Suprapubic skin (tissue), 4 donors: ENCODE results near the gene ABHD17A. TPM values are rescaled to one million over a fixed set of nuclear protein-coding genes. Genes with fewer than 3 reads are reported as not detected.

ENCODE experiments used
- DNase-seq, 2 donors: peaks; one replicate each; pipeline ENCODE4 v3.0.0-alpha.2; 2019; ENCODE audit warnings: low spot score in 2 of 2
- H3K27ac ChIP-seq: fragments of 200-600 bp; sonication (generic); one replicate; pipeline ENCODE4 v1.5.1; 2019
- H3K27me3 ChIP-seq: fragments of 200-600 bp; sonication (generic); one replicate; pipeline ENCODE4 v1.5.1; 2019
- H3K36me3 ChIP-seq: fragments of 200-600 bp; sonication (generic); one replicate; pipeline ENCODE4 v1.5.1; 2019
- H3K4me1 ChIP-seq: fragments of 200-600 bp; sonication (generic); one replicate; pipeline ENCODE4 v1.5.1; 2019
- H3K4me3 ChIP-seq: fragments of 200-600 bp; sonication (generic); one replicate; pipeline ENCODE4 v1.5.1; 2019; ENCODE audit warnings: mild to moderate bottlenecking
- H3K9me3 ChIP-seq: fragments of 200-600 bp; sonication (generic); one replicate; pipeline ENCODE4 v1.5.1; 2019
- EP300 ChIP-seq: sonication (generic); formaldehyde crosslinking; IDR thresholded peaks from one replicate; pipeline ENCODE4 v1.6.1; 2017; ENCODE audit warnings: antibody characterized with exemption
- POLR2A ChIP-seq, 2 donors: fragments of 450-650 bp; IDR thresholded peaks; one replicate each; pipeline ENCODE4 v1.6.1; 2017; ENCODE audit warnings: antibody characterized with exemption in 2 of 2, mild to moderate bottlenecking in 2 of 2, moderate library complexity in 2 of 2
- POLR2AphosphoS5 ChIP-seq, 3 donors: sonication (generic); formaldehyde crosslinking; IDR thresholded peaks; one replicate each; pipeline ENCODE4 v1.6.1; 2017; ENCODE audit warnings: antibody characterized with exemption in 3 of 3
- WGBS: methylation state at CpG from one replicate; pipeline ENCODE4 v1.1.5; 2018; 5-methylcytosine and 5-hydroxymethylcytosine counted together
- total RNA-seq, 4 donors: library from RNA; depleted of rRNA; stranded (reverse); fragments of >200 nt; gene quantifications; one replicate each; pipeline ENCODE4 v1.1.0, GENCODE V29; 2016
- TF ChIP-seq, protein P1 (sequence below), 2 donors: fragments of 200-600 bp in 1 of 2; fragments of 450-650 bp in 1 of 2; sonication (generic) in 1 of 2; IDR thresholded peaks; one replicate each; pipeline ENCODE4 v1.5.1; 2016 to 2019; ENCODE audit warnings: antibody characterized with exemption in 2 of 2, mild to moderate bottlenecking in 1 of 2, moderate library complexity in 1 of 2

Gene ABHD17A
- total RNA-seq, 4 donors from 2014 or later: 82.3 to 120 (median 110) TPM

DNA sequence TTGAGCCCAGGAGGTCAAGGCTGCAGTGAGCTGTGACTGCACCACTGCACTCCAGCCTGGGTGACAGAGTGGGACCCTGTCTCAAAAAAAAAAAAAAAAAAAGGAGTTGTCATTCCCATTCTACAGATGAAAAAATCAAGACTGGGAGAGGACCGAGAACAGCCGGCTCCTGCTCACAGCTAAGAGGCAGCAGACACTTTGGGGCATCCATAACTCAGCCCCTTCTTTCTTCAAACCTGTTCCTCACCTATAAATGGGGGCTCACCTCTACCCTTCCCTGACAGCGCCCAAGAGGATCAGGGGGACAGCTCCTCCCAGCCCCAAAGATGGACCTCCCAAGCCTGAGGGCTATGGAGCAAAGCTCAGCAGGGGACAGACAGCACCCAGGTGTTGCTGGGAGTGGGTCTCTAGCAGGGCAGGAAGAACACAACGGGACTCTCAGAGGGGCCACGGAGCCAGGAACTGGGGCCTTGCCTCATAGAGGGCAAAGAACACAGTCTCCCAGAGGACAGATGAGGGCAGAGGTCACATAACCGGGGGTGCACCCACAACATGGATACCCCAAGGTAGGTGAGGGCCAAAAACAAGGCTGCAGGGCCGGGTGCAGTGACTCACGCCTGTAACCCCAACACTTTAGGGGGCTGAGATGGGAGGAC lies 18.5 kb downstream of the ABHD17A start:
- H3K27me3 ChIP-seq: no peaks in the 10 kb centered on the region
- WGBS: 92% methylated on average over 7 of the region's 8 CpGs
- TF ChIP-seq POLR2AphosphoS5 (IDR thresholded peaks at IDR 0.05) (no peak), POLR2A (IDR thresholded peaks at IDR 0.05) (no peak), EP300 (no peak)
- TF ChIP-seq, protein P1, sequence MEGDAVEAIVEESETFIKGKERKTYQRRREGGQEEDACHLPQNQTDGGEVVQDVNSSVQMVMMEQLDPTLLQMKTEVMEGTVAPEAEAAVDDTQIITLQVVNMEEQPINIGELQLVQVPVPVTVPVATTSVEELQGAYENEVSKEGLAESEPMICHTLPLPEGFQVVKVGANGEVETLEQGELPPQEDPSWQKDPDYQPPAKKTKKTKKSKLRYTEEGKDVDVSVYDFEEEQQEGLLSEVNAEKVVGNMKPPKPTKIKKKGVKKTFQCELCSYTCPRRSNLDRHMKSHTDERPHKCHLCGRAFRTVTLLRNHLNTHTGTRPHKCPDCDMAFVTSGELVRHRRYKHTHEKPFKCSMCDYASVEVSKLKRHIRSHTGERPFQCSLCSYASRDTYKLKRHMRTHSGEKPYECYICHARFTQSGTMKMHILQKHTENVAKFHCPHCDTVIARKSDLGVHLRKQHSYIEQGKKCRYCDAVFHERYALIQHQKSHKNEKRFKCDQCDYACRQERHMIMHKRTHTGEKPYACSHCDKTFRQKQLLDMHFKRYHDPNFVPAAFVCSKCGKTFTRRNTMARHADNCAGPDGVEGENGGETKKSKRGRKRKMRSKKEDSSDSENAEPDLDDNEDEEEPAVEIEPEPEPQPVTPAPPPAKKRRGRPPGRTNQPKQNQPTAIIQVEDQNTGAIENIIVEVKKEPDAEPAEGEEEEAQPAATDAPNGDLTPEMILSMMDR (IDR thresholded peaks at IDR 0.05): no peak
- H3K36me3 ChIP-seq: peaks cover 2% of the 10 kb centered on the region
- H3K4me3 ChIP-seq: no peak overlapping the region
- H3K9me3 ChIP-seq: no peaks in the 10 kb centered on the region
- DNase-seq: no peak
- H3K27ac ChIP-seq: no peak overlapping the region
- H3K4me1 ChIP-seq: peaks cover 24% of the 10 kb centered on the region

DNA sequence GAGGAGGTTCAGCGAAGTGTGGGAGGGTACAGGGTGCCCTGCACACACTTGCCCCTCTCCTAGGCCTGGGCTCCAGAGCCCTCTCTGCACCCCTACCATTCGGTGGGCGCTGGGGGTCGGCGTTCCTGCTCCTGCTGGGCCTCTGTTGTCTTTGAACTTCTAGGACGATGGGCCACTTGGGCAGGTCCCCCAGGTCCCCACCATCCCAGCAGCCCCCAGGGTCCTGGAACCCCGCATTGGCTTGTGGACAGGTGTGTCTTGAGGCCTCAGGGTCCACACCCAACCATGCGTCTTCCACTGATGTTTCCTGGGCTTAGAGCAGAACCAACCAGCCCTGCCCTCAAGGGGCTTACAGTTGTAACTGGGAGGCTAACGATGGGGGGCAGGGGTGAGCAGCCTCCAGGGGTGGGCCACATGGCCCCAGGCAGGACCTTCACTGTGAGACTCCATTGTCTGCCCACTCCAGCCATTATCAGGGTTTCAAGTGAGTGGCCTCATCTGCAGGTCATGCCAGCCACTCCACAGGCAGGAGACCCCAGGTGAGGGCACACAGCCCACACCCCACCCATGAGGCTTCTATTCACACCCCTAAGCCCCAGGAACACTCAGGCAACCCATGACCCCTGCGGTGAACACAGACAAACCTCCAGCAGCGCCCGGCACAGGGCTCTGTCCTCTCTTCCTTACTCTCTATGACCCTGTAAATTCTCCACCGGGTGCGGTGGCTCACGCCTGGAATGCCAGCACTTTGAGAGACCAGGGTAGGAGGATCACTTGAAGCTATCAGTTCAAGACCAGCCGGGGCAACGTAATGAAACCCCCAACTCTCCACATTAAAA lies 19.9 kb downstream of the ABHD17A start:
- H3K27ac ChIP-seq: peak overlapping the region; percentile 93
- no peaks in the 10 kb centered on the region for H3K27me3 ChIP-seq
- peak overlapping the region; percentile 91 for H3K4me3 ChIP-seq
- H3K9me3 ChIP-seq: no peaks in the 10 kb centered on the region
- peak in 1 of 2 donors; percentile 71 for DNase-seq
- H3K36me3 ChIP-seq: no peaks in the 10 kb centered on the region
- 85% methylated on average over 16 of the region's 17 CpGs for WGBS
- H3K4me1 ChIP-seq: peaks cover 35% of the 10 kb centered on the region
- TF ChIP-seq POLR2AphosphoS5 (IDR thresholded peaks at IDR 0.05): no peak

DNA sequence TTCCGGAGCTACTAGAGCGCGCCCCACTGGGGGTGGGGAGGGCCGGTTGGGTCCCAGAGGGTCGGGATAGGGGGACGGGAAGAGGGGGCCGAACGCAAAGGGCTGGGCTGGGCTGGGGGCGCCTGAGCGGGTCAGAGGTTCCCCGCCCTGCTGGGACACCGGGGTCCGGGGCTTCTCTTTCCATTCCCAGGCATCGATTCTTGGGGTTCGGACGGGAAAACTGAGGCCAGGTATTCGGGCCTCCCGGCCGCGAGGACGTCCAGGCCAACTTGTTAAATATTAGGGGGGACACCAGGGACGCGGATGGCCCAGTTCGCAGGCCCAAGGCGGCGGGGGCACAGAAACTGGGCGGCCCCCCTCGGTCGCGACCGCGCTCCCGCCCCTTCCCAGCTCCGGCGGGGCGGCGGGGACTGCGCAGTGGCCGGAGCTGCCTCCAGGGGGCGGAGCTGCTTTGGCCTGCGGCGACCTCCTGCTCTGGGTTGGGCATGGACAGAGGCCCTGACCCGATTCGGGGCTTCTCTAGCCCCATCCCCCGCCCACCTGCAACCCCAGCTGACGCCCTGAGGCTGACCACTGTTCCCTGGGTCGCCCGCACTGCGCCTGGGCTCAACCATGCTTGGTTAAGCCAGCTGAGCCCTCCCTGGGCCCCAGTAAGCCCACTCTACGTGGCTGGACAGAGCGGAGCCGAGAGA lies 20.7 kb downstream of the ABHD17A start:
- Histone ChIP-seq H3K4me1 (peaks cover 42% of the 10 kb centered on the region), H3K27me3 (no peaks in the 10 kb centered on the region), H3K36me3 (no peaks in the 10 kb centered on the region), H3K9me3 (no peaks in the 10 kb centered on the region), H3K4me3 (peak overlapping the region; percentile 91), H3K27ac (peak overlapping the region; percentile 93)
- 0% methylated on average over 18 of the region's 52 CpGs for WGBS
- DNase-seq: peak in 1 of 2 donors; percentile 84
- TF ChIP-seq EP300 (no peak), POLR2AphosphoS5 (IDR thresholded peaks at IDR 0.05) (no peak), POLR2A (IDR thresholded peaks at IDR 0.05) (no peak)
- TF ChIP-seq, protein P1 (IDR thresholded peaks at IDR 0.05): peak; percentile 57 to 81

DNA sequence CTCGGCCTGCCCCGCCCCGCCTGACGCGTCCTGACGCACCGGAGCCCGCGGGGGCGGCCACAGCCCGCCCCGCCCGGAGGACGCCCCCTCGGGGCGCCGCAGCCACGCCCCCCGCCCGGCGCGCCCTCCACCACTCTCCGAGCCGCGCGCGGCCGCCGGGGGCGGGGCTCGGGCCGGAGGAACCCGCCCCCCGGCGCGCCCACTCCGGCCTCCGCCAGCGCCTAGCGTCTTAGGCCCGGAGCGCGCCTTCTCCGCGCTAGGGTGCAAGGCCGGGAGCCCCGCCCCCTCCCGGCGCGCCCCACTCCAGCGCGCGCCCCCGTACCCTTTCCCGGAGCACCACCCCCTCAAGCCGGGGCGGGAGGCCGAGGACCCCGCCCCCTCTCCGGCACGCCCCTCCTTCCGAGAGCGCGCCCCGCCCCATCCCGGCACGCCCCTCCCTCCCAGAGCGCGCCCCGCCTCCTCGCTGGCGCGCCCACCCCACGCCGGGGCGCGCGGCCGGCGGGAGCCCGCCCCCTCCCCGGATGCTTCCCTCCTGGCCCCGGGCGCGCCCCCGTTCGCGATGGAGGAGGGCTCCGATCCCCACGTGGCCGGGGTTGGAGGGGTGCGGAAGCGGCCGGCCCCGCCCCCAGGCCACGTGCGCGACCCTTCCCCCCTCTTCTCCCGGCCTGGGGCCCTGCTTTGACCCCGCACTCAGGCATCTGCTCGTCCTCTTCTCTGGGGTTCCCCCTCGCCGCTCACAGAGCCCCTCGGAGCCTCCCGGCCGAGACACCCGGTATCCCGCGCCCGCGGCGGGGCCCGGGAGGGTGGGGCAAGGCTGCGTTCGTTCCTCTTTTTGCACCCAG lies 21.4 kb downstream of the ABHD17A start:
- H3K36me3 ChIP-seq: no peaks in the 10 kb centered on the region
- peak overlapping the region; percentile 91 for H3K4me3 ChIP-seq
- 5% methylated on average over 4 of the region's 115 CpGs for whole genome bisulfite sequencing
- TF ChIP-seq, protein P1 (IDR thresholded peaks at IDR 0.05): no peak
- TF ChIP-seq EP300 (no peak), POLR2A (IDR thresholded peaks at IDR 0.05) (peak in 1 of 2 donors; percentile 23), POLR2AphosphoS5 (IDR thresholded peaks at IDR 0.05) (peak in 2 of 3 donors; percentile 9 to 26)
- no peaks in the 10 kb centered on the region for H3K9me3 ChIP-seq
- peak in 1 of 2 donors; percentile 94 for DNase-seq
- H3K27ac ChIP-seq: peak overlapping the region; percentile 93
- H3K4me1 ChIP-seq: peaks cover 50% of the 10 kb centered on the region
- no peaks in the 10 kb centered on the region for H3K27me3 ChIP-seq

DNA sequence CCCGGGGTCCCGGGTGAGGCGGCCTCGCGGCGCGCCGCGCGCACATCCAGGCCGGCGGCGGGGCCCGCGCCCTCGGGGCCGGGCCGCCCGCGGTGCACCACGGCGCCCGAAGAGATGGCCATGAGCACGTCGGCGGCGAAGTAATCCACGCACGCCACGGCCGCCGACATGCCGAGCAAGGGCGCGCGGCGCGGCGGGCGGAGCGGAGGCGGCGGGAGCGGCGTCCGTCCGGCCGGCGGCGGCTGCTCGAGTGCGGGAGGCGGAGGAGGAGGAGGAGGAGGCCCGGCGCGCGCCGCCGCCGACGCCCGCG lies 22.0 kb downstream of the ABHD17A start, which contains the start of gene KLF16:
Gene KLF16, minus strand, starts transcription at position 252 of the 310 bp plus-strand sequence. Its CDS starts 82 bp downstream, at position 170.
- Histone ChIP-seq H3K27ac (peak within 1 kb of the TSS; percentile 93), H3K4me3 (peak within 1 kb of the TSS; percentile 91), H3K9me3 (no peaks in the 10 kb centered on the region), H3K27me3 (no peaks in the 10 kb centered on the region), H3K4me1 (peaks cover 56% of the 10 kb centered on the region), H3K36me3 (no peaks in the 10 kb centered on the region)
- peak; percentile 65 to 66 for TF ChIP-seq POLR2A (IDR thresholded peaks at IDR 0.05)
- TF ChIP-seq, protein P1 (IDR thresholded peaks at IDR 0.05): no peak
- DNase-seq: no peak
- WGBS: 0% methylated on average over 14 of the region's 63 CpGs
